ENCODE data around the gene SF3A2.

DNA sequence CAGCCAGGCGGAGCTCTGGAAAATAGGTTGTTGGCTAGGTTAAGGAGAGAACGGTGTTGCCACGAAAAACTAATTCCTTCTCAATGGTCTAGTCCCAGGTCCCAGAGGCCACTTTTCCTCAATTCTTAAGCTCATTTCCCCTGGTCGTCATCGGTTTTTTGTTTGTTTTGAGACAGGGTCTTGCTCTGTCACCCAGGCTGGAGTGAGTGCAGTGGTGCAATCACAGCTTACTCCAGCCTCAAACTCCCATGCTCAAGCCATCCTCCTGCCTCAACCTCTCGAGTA is 1.2 kb downstream of the SF3A2 start:
- TF ChIP-seq, protein P1, sequence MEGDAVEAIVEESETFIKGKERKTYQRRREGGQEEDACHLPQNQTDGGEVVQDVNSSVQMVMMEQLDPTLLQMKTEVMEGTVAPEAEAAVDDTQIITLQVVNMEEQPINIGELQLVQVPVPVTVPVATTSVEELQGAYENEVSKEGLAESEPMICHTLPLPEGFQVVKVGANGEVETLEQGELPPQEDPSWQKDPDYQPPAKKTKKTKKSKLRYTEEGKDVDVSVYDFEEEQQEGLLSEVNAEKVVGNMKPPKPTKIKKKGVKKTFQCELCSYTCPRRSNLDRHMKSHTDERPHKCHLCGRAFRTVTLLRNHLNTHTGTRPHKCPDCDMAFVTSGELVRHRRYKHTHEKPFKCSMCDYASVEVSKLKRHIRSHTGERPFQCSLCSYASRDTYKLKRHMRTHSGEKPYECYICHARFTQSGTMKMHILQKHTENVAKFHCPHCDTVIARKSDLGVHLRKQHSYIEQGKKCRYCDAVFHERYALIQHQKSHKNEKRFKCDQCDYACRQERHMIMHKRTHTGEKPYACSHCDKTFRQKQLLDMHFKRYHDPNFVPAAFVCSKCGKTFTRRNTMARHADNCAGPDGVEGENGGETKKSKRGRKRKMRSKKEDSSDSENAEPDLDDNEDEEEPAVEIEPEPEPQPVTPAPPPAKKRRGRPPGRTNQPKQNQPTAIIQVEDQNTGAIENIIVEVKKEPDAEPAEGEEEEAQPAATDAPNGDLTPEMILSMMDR (IDR thresholded peaks at IDR 0.05; ENCODE audit: borderline replicate concordance, extremely low read depth, low read length, poor library complexity, severe bottlenecking), result no peak
- TF ChIP-seq EZH2 (IDR thresholded peaks at IDR 0.05; ENCODE audit: borderline replicate concordance, low read depth, low read length, severe bottlenecking), result no peak

Measured in DND-41 (cell line).